ENCODE data around the gene F8A3. TPM values are rescaled to one million over a fixed set of nuclear protein-coding genes. Genes with fewer than 3 reads are reported as not detected.
"Not testable (repeated sequence)": the region's sequence is repeated elsewhere in the genome, so short reads cannot be mapped to it uniquely, and the experiment has no call there.

F8A3 gene
- total RNA-seq = 0.56 and 0.86 TPM in 2 replicates

GRCh38 chrX:155458471-155458870, at the start of gene F8A3:
F8A3 (minus strand) TSS chrX:155458620; CDS start chrX:155458600, 20 bp downstream.
- DNase-seq (ENCODE audit: low read depth, low spot score) = not testable (repeated sequence)

DNA sequence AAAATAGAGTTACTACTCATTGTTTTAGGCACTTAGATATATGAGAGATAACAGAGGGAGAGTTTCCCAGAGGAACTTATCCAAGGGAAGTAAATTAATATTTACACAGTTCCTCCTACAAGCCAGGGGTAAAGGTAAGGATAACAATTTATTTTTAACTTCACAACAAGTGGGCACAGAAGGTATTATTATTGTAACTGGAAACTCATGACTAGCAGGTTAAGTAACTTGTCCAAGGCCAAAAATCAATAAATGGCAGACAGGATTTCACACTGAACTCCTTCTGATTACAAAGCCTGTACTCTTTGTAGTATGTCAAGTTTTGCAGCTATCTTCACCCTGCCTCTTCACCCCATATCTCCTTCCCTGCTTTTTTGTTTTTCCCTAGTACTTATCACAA, 46.9 kb upstream of the F8A3 start:
- no peak for DNase-seq (ENCODE audit: low read depth, low spot score)

DNA sequence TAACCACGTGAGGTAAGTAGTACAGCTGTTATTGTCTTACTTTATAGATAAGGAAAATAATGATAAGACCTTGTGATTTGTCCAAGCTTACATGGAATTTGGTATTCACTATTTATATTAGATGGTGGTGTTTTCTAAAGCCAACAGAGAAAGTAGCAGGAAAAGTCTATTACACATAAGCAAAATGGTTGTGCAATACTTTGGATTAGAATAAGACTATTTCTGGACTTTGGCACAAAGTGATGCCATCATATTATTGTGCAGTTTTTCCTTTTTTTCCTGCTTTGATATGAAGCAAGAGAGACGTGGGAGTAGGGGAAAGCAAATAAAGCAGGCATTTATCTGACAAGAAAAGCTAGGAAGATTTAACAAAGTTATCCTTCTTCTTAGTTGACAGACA, 36.7 kb upstream of the F8A3 start:
- not testable (repeated sequence) for DNase-seq (ENCODE audit: low read depth, low spot score)

DNA sequence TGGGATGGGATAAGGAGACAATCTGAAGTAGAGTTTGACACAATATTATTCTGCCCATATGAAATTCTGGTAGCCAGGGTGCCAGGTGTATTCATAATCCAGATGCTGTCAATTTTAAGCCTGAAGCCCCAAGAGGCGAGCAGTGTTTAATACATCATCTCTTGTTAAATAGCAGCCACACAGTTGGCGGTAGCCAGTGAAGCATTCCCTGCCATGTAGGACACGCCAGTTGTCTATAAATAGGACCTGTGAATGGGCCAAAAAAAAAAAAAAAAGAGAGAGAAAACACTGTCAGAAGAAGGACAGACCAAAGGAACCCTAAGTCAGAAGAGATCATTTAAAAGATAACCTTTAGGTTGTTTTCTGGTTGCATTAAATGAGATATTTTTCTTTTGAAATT, 33.0 kb upstream of the F8A3 start:
- DNase-seq (ENCODE audit: low read depth, low spot score) = not testable (repeated sequence)

GRCh38 chrX:155477136-155477535, 18.7 kb upstream of the F8A3 start:
- not testable (repeated sequence) for DNase-seq (ENCODE audit: low read depth, low spot score)

DNA sequence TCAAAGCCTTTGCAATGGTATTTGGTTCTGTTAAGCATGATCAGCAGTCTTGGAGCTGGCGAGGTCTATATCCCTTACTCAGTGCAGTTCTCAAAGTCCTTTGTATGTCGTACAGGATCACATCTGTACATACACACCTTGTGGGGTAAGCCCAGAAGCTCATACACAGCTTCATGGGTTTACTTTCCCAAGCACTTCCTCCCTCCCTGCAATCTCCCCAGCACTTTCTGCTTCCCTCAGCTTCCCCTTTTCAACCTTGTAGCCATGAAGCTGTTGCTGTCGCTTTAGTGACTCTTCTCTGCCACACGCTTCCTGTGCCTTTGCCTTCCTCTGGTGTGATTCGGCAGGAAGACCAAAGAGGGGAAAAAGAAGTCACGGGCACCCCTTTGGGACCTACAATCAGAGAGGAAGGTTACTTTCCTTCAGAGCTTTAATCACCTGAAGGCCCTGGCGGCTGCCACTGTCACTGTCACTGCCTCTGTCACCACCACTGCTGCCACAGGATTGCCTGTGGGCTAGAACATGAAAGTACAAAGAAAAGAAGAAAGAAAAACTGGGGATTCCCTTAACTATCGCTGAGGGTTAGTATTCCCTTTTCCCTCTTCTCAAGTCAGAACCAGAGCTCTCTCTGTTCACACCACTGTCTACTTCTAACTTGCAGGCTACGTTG, 8.0 kb upstream of the F8A3 start:
- DNase-seq (ENCODE audit: low read depth, low spot score) = not testable (repeated sequence)

GRCh38 chrX:155460501-155460900, 2.1 kb upstream of the F8A3 start:
- DNase-seq (ENCODE audit: low read depth, low spot score) = not testable (repeated sequence)

DNA sequence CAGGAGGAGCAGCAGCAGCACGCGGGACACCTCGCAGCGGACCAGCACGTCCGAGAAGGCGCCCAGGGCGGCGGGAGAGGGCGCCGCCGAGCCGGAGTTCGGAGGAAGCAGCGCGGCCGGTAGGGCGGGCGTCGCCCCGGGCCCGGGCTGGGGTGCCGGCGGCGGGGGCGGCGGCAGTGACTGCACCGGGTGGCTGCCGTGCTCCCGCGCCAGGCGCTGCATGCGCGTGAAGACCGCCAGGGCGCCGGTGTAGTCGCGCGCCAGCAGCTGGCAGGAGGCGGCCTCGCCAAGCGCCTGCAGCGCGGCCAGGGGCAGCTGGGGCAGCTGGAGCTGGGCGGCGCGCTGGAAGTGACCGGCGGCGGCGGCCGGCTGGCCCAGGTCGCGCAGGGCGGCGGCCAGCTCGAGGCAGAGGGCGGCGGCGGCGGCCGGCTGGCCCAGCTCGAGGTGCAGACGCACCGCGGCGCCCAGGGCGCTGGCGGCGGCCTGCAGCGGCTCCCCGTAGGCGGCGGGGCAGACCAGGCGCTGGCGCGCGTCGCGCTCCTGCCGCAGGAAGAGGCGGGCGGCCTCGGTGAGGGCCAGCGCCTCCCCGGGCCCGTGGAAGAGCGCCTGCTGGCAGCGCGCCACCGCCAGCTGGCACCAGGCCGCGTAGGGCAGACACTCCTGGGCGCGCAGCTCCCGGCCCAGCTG, 516 bp downstream of the F8A3 start:
- not testable (repeated sequence) for DNase-seq (ENCODE audit: low read depth, low spot score)

DNA sequence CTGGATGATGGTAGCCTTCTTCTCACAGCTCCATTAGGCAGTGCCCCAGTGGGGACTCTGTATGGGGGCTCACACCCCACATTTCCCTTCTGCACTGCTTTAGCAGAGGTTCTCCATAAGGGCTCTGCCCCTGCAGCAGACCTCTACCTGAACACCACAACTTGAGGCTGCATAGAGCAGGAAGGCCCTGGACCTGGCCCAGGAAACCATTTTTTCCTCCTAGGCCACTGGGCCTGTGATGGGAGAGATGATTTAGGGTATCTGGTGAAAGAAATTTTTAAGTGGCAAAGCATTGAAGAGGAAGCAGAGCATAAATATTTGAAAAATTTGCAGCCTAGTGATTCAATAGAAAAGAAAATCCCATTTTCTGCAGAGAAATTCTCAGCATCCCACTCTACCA, 17.3 kb downstream of the F8A3 start:
- DNase-seq (ENCODE audit: low read depth, low spot score) = no peak

DNA sequence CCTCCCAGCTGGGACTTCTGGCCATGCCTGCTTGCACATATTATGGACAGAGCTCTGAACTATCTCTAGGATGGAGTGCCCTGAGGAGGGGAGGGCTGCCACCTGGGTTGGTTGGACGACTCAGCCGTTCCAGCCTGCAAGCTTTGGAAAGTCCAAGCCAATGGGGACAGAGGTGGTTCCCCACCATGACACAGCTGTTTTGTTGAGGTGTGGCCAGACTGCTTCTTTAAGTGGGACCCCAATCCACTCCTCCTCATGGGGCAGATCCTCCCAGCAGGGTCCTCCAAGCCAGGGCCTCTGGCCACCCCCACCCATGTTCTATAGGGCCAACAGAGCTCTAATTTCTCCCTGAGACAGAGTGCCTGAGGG, 22.7 kb downstream of the F8A3 start:
- DNase-seq (ENCODE audit: low read depth, low spot score) = no peak

GRCh38 chrX:155434906-155435743, 23.3 kb downstream of the F8A3 start:
- DNase-seq (ENCODE audit: low read depth, low spot score) = no peak

DNA sequence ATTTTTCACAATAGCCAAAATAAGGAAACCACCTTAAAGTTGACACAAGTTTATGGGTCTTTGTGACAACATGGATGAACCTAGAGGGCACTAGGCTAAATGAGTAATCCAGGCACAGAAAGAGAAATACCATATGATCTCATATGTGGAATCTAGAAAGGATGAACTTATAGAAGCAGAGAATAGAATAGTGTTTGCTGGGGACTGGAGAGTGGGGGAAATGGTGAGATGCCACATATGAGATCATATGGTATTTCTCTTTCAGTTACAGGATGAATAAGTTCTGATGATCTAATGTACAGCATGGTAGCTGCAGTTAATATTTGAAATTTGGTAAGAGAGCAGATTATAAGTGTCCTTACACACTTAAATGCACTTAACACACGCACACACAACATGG, 40.7 kb downstream of the F8A3 start:
- DNase-seq (ENCODE audit: low read depth, low spot score) = no peak

Other genes starting within 250 kb of the F8A3 start
- 59.6 and 83.0 TPM in 2 replicates for gene VBP1, start 242.2 kb downstream of the F8A3 start, total RNA-seq
- 0.07 TPM in 1 of 2 replicates, not detected in the other for gene RAB39B, start 194.1 kb downstream of the F8A3 start, total RNA-seq
- gene CLIC2, start 124.0 kb downstream of the F8A3 start, total RNA-seq = 7.3 and 12.8 TPM in 2 replicates
- gene F8A2, start 76.5 kb downstream of the F8A3 start, total RNA-seq = not detected in 2 replicates
- 0.59 and 0.63 TPM in 2 replicates for gene SPRY3, start 154.0 kb upstream of the F8A3 start, total RNA-seq
- 11.6 and 14.1 TPM in 2 replicates for gene TMLHE, start 154.3 kb upstream of the F8A3 start, total RNA-seq